ENCODE results near the gene MPEG1.

Gene MPEG1

GRCh38 chr11:59171508-59172322 is 41.0 kb downstream of the MPEG1 start, which contains the start of gene DTX4:
TSS of gene DTX4 (plus strand) at chr11:59172132. CDS start at chr11:59172596, 464 bp downstream.
- peak; percentile 72 to 80 for DNase-seq (ENCODE audit: low read depth in 2 of 2)

GRCh38 chr11:59164028-59164427 is 48.7 kb downstream of the MPEG1 start:
- DNase-seq (ENCODE audit: low read depth in 2 of 2): no peak

Measured in stimulated activated CD8-positive, alpha-beta memory T cell treated with anti-CD3 and anti-CD28 coated beads, Interleukin-2, amount 100 ng/mL, for 1 hour (primary cell).